Mononuclear cell (primary cell): ENCODE results near the gene NFIA. TPM values are rescaled to one million over a fixed set of nuclear protein-coding genes. Genes with fewer than 3 reads are reported as not detected.

Experiments
- H3K27me3 ChIP-seq: 2 replicates; pipeline ENCODE4 v1.6.0; 2011; ENCODE audit warnings: low read length, control low read depth; ENCODE audit not compliant: insufficient read depth
- H3K4me1 ChIP-seq: 2 replicates; pipeline ENCODE4 v1.5.1; 2011; ENCODE audit warnings: mild to moderate bottlenecking, low read length, control low read depth; ENCODE audit not compliant: insufficient read depth
- H3K4me3 ChIP-seq: 2 replicates; pipeline ENCODE4 v1.5.1; 2011; ENCODE audit warnings: mild to moderate bottlenecking, low read length, moderate library complexity
- H3K9me3 ChIP-seq: 2 replicates; pipeline ENCODE4 v1.5.1; 2011; ENCODE audit warnings: low read depth, mild to moderate bottlenecking, control low read depth, low read length
- total RNA-seq: library from RNA; depleted of rRNA; stranded (reverse); fragments of >200 nt; gene quantifications from one replicate; pipeline ENCODE4 v1.2.3, GENCODE V29; 2012

The NFIA gene
- total RNA-seq, 1 donor = 3.5 TPM

DNA sequence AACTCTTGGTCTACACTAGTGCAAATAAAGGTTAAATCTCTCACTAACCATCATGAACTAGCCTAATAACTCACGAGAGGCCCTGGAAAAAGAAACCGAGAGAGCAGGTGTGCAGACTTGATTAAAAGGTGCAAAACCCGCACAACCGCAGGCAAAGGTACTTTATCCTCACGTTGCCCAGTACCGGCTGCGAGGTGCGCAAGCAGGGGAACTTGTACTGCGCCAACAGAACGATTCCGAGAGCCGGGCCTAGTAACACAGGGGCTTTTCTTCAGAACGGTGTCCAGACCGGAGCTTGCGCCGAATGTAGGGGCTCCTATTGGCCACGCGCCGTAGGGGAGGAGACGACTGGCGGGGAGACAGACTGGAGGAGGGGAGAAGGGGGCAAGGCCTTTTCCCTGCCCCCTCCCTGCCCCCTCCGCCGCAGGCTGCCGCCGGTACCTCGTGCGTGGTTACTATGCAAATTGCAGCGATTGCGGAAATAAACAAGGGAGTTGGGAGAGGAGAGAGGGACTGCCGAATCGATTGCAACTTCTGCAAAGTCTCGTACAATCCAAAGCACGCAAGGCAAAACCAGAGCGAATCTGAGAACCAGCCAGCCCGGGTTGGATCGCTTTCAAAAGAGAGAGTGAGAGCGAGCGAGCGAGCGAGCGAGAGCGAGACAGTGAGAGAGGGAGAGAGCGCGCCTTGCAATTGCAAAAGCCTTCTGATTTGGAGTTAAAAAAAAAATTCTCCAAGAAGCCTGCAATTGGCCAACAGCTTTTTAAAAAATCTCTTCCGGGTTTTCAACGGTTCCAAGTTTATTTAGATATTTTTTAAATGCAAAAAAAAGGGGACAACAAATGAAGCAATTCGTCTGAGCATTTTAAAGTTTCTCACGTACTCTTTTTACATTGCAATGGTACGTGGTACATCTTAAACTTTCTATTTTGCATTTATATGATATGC is 5.4 kb upstream of the NFIA start:
- H3K4me1 ChIP-seq = peaks cover 42% of the 10 kb centered on the region
- H3K4me3 ChIP-seq = peak overlapping the region; percentile 52
- no peaks in the 10 kb centered on the region for H3K9me3 ChIP-seq
- peaks cover 7% of the 10 kb centered on the region for H3K27me3 ChIP-seq

DNA sequence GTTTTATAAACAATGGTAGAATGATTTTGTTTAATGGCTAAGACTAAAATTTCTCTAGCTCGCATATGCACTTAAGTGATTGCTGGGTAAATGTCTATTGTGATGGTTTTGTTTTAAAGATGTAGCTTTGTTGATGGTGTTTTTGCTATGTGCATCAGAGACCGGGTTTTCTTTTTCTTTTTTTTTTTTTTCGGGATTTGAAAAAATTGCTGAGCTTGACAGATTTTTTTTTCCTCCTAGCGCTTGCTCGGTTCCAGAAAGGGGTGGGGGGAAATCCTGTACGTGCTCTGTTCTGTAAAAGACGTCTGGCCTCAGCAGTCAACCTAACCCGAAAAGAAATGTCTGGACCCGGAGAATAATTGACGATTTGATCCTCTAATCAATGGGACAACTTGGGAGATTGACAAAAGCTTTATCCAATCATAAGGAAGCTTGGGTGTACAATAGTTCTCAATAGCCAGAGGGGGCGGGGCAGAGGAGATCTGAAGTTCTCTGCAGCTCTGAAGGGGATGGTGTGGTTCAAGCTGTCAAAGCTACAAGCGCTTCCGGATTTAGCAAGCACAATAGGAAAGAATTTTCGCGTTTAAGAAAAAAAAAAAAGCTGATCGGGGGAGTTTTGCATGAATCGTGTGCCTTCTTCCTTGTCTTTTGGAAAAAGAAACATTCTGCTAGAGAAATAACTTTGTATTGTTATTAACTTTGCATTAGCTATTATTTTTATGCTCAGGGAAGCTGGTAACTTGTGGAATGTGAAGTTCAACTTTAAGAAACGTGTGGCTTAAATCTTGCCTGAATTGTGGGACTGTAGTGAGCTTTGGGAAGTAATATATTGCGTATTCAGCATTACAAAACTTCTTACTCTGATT is 4.5 kb upstream of the NFIA start:
- H3K4me1 ChIP-seq = peaks cover 42% of the 10 kb centered on the region
- H3K27me3 ChIP-seq = peaks cover 7% of the 10 kb centered on the region
- peak overlapping the region; percentile 52 for H3K4me3 ChIP-seq
- H3K9me3 ChIP-seq = no peaks in the 10 kb centered on the region

DNA sequence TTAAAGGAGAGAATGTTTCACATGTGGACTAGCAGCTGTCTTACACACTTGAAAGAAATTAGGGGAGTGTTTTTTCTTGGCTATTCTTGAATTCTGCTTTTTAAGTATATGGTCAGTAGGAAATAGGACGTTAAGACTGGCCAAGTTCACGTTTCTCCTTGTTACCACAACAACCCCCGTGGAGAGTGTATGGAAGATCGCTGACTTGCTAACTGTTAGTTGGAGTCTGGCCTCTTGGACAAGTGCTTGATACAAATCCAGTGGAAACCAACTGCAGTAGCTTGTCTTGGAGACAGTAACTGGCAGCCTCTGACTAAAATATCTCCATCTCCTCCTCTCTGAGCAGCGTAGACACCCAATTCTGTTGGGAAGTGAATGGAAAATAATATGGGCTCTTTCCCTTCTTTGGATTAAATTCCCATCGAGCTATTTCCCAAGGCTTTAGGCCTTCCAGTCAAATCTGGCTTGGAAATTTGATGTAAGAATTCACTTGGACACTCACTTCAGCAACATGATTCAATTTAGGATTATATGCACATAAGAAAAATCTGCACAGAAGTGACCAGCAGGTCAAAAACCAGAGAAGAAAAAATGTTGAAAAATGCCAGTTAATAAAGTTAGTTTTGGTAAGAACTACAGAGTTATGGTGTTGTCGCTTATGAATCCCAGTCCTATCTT is 3.6 kb upstream of the NFIA start:
- Histone ChIP-seq H3K4me3 (peak overlapping the region; percentile 2), H3K9me3 (no peaks in the 10 kb centered on the region), H3K27me3 (peaks cover 8% of the 10 kb centered on the region), H3K4me1 (peaks cover 44% of the 10 kb centered on the region)

DNA sequence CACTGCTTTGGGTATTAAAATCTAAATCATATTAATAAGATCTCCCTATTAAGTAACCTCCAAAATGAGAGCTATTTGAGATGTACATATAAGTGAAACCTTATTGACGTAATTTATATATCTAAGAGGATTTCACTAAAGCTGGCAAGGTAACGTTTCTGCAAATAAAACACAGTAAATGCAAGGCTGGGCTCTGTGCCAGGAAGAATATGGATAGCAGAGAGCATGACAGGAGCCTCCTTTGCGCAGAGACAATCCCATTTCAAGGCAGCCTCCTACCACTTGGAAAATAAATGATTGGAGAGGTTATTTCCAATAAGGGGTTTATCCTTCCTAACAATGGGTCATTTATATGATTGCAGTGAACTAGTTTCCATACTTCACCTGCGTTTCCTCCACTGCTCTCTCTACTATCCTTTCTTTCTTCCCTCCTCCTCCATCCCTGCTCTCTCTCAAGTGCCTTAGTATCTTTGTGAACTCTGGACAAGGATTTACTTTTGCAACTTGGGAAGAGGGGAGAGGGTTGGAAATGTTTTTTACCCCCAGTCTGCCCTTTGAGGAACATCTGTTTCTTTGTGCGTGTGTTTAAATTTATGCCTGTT is 3.0 kb upstream of the NFIA start:
- peaks cover 47% of the 10 kb centered on the region for H3K4me1 ChIP-seq
- H3K4me3 ChIP-seq = no peak overlapping the region
- H3K27me3 ChIP-seq = peaks cover 14% of the 10 kb centered on the region
- H3K9me3 ChIP-seq = no peaks in the 10 kb centered on the region

DNA sequence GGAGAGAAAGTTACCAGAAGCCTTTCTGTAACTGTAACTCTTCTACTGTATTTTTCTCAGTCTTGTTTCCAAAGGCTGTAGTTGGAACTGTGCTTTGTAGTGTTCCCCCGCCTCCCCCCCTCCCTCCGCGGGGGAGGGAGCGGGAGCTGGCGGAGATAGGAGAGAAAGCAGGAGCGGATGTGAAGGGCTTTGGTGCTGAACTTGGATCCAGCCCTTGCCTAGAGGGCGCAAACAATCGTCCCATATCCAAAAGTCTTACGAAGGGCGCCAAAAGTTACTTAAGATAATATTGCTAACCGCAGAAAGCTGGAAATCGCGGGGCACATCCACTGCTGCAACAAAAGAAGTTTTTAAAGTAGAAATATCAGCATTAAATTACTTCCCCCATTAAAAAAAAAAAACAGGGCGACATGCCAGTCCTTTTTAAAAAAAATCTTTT is 2.4 kb upstream of the NFIA start:
- Histone ChIP-seq H3K27me3 (peaks cover 19% of the 10 kb centered on the region), H3K9me3 (no peaks in the 10 kb centered on the region), H3K4me3 (no peak overlapping the region), H3K4me1 (peaks cover 47% of the 10 kb centered on the region)

DNA sequence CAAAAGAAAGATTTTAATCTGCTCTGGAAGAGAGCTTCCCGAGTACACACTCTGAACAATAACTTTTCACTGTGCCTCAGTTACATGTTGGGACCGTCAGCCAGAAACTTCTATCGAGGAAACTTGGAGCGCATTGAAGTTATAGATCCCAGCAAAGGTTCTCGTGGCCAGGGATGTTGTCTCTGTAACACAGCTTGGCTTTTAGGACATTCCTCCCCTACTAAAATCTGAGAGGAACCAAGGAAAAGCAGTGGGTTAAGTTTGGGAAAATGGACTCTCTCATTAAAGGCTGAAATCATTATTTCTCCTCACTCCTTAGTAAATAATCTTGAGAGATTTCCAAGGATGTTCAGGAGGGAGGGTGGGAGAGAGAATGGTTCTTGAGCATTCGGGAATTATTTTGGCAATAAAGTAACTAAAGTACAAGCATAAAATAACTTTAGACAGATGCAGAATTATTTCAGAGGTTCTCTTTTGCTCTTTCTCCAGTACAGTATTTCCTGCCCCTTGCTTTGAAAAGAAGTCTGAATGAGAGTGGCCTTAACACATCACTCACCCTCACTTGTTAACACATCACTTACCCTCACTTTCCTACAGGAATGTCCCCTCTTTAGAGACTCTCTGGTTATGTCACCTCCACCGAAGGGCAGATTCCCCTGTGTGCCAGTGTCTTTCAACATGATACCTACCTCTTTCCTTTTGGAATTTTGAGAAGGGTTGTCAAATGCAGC is 1.8 kb upstream of the NFIA start:
- Histone ChIP-seq H3K4me1 (peaks cover 47% of the 10 kb centered on the region), H3K9me3 (no peaks in the 10 kb centered on the region), H3K27me3 (peaks cover 19% of the 10 kb centered on the region), H3K4me3 (no peak overlapping the region)

DNA sequence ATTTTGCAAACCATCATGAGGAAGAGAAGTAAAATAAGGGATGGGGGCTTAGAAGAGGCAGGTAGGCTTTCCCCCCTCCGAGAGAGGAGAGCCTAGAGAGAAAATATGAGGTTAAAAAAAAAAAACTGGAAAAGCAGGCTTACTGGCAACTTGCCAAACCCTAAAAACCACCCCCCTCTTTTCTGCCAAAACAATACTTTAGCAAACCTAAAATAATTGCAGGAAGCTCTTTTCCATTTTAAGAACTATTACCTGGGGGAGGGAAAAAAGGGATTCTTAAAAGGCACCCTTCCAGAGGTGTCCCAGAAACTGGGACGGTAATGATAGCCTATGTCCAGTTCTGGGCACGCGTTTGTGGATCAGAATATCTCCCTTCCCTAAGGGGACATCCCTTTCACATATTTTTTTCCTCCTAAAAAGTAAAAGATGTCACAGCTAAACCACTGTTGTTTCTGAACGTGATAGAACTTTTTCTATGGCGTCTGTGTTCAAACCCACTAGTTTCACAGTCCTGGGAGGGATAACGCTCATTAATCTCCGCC is 1.1 kb upstream of the NFIA start:
- peaks cover 19% of the 10 kb centered on the region for H3K27me3 ChIP-seq
- no peaks in the 10 kb centered on the region for H3K9me3 ChIP-seq
- peaks cover 47% of the 10 kb centered on the region for H3K4me1 ChIP-seq
- peak overlapping the region; percentile 39 for H3K4me3 ChIP-seq

DNA sequence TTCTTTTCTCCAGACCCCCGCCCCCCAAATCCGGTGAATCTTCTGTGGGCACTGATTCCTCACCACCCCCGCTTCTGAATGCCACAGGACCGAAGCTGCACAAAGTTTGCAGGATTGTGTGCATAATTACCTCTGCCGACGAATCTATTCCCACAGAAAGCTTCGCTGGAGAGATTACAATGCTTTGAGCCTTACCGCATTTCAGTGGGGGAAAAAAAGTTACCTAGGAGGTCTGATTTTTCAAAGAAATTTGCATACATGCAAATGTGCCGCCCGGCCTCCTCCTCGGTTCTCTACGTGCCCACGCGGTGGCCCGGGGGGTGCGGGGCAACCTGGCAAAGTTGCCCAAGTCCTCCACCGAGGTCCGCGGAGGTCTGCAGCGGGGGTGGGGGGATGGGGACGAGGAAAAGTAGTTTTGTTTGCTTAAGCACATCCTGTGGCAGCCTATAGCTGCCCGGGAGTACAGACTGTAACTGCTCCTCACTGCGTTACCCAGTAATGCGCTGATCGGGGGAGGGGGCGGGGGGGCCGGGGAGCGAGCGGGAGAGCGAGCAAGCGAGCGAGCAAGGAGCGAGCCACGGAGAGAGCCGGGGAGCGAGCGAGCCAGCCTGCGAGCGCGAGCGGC is 563 bp upstream of the NFIA start:
- H3K27me3 ChIP-seq = peaks cover 19% of the 10 kb centered on the region
- peaks cover 45% of the 10 kb centered on the region for H3K4me1 ChIP-seq
- H3K4me3 ChIP-seq = peak overlapping the region; percentile 39
- H3K9me3 ChIP-seq = no peaks in the 10 kb centered on the region

DNA sequence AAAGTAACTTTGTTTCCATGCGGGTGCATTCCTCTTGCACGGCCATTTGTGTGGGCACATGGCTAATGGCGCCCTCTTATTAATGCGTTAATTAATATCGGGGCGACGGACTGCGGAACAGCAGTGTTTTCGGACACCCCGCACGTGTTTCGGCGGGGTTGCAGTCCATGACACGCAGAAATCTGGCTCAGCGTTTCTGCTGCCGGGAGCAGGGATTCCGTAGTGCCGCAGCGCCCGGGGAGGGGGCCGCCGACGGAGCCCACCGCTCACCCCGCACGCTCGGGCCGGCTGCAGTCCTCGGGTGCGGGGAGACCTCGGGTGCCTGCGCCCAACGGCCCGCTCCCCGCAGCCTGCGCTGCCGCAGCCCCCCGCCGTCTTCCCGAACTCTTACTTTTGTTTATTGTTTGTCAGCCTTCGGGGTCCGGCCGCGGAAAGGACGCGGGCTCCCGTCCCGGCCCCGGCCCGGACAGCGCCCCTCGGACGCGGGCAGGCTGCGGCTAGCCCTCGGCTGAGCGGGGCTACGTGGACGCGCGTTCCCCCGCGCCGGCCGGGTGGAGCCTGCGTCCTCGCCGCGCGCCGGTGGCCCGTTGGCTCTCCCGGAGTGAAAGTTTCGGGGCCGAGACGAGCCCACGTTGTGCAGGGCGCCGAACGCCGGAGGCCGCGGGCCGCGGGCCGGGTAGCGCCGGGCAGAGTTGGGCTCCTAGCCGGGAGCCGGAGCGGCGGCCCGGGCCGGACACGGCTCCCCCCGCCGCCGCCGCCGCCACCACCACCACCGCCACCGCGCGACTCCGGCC is 849 bp downstream of the NFIA start:
- Histone ChIP-seq H3K9me3 (no peaks in the 10 kb centered on the region), H3K4me3 (peak overlapping the region; percentile 59), H3K27me3 (peaks cover 19% of the 10 kb centered on the region), H3K4me1 (peaks cover 42% of the 10 kb centered on the region)

DNA sequence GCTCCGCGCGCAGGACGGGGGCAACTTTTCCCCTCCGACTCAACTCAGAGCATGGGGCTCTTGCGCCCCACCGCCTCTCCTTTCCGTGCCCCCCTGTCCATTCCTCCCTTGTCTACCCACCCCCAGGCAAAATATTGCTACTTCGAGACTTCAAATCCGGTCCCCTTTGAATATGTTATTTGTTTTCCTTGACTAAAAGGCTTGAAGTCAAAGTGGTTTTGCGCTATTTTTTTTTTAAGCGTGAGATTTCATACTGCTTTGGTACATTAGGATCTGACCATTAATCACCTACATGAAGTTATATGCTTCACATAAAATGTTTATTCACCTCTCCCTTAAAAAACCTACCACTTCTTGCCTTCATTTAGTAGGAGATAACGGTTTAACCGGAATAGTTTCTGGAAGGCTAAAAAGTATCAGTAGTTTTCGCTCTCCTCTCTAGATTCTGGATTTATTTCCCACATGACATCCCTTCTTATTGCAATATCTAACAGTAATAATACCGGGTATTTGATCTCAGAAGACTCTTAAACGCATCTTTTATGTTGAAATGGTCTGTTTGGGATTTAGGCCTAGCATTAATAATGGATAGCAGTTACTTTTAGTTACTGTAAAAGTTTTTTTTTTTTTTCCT is 1.6 kb downstream of the NFIA start:
- Histone ChIP-seq H3K9me3 (no peaks in the 10 kb centered on the region), H3K27me3 (peaks cover 19% of the 10 kb centered on the region), H3K4me1 (peaks cover 34% of the 10 kb centered on the region), H3K4me3 (peak overlapping the region; percentile 59)

DNA sequence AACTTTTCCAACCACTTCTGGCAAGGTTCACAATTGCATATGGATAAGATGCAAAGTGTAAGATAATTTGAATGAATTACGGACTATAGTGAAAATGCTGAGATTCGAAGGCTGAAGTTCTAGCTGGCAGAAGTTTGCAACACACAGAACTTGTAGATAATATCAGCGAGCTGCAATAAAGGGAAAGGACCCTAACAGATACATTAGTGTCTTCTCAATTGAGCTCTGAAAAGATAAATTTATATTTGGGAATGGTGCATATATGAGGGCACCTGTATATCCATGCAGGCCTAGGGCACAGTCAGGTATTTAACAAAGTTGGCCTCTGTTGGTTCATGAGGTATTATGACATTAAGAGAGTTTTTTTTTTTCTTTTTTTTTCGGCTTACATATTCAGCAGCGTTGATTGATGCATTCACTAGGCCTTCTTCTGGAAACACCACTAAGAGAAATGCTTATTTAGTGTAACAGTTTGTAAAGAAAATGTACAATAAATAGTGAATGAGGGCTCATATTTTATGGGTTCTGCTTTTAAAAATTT is 2.2 kb downstream of the NFIA start:
- Histone ChIP-seq H3K27me3 (peaks cover 19% of the 10 kb centered on the region), H3K9me3 (no peaks in the 10 kb centered on the region), H3K4me3 (no peak overlapping the region), H3K4me1 (peaks cover 28% of the 10 kb centered on the region)

DNA sequence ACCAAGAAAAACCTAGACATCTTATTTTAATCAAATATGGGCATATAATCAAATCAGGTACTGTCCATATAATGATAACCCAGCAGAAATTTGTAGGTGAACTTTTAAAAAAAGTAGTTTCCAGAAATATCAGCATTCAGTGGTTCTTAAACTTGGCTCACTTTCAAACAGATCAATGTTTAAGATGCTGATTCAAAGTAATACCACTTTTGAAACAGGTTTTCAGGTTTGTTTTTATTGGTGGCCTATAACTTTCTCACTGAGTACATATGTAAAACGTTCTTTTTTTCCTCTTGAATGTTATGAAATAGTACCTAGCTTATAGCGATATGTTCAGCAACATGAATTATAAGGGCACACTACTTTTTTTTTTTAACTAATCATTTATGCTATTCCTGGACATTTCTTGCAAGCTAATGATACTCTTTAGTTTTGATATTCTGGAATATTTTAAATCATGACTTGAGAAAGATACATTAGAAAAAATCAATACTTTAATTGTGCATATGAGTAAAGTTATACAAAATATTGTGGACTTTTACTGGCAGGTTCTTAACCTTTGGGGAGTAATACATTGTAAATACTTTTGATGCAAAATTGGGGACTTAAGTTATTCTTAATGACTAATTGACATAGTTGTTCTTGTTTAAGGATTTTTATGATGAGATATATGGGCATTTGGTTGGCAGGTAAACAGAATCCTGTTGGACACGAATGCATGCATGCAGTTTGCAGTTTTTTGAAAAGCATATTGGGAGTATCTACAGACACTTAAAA is 3.0 kb downstream of the NFIA start:
- Histone ChIP-seq H3K4me3 (no peak overlapping the region), H3K9me3 (no peaks in the 10 kb centered on the region), H3K27me3 (peaks cover 19% of the 10 kb centered on the region), H3K4me1 (peaks cover 20% of the 10 kb centered on the region)
